Glomerular visceral epithelial cell (primary cell): ENCODE measurements around the gene ZNF280B.
"Not testable (repeated sequence)": the region's sequence is repeated elsewhere in the genome, so short reads cannot be mapped to it uniquely, and the experiment has no call there.

Experiments used
- DNase-seq: peaks from one replicate; pipeline ENCODE4 v3.0.0-alpha.2; 2016; ENCODE audit errors: extremely low spot score

ZNF280B gene

GRCh38 chr22:22463855-22464540 is 44.5 kb downstream of the ZNF280B start:
- peak; percentile 53 for DNase-seq

- DNase-seq = no peak
Observed at GRCh38 chr22:22462813-22463567, 45.6 kb downstream of the ZNF280B start.

GRCh38 chr22:22461583-22461982 is 47.0 kb downstream of the ZNF280B start:
- no peak for DNase-seq

DNA sequence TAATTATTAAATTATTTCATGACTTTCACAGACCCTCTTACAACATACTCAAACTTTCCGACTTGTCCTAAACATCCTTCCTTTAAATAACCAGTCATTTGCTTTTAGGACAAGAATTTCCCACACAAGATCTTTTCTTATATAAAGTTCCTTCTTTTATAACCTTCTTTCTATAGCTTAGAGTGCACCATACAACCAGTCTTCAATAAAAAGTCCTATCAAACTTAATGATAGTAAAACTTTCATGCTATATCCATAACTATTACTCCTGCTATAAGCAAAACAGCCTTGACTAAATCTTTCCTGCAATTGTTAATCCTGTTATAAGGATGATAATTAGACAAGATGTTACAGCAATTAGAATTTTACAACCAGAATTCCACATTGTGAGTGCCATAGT is 47.4 kb downstream of the ZNF280B start:
- no peak for DNase-seq

DNA sequence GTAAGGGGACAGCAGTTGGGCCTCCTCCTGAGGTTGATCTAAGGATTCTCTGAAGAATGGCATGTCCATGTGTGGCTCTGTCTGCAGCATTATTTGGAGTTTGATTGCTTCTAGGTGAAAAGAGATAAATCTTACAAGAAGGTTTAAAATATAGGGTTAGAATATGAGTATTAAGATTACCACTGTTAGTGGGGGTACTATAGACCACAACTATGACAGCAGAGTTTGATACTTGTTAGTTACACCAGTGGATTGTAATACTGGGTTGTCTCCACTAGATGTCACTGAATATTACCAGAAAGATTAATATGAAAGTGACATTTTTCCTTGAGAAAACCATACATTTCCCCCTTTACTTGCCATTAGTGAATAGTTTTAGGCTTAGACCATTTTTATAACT is 47.9 kb downstream of the ZNF280B start:
- DNase-seq = no peak

DNA sequence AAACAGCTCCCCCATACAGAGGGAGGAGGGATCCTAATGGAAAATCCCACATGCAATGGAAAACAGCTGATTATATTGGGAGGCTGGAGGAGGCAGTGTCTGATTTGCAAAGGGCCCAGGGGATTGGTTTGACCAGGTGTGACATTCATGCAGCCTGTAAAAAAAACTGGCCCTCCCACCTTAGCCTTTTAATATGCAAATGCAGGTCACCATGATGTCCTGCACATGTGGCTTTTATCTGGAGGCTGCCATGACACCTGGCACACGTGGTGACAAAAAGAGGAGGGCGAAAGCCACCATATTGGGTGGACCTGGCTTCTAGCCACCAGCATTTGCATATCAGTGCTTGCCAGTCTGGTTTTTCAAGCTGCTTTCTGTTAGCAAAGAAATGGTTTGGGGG is 48.5 kb downstream of the ZNF280B start:
- DNase-seq = no peak

DNA sequence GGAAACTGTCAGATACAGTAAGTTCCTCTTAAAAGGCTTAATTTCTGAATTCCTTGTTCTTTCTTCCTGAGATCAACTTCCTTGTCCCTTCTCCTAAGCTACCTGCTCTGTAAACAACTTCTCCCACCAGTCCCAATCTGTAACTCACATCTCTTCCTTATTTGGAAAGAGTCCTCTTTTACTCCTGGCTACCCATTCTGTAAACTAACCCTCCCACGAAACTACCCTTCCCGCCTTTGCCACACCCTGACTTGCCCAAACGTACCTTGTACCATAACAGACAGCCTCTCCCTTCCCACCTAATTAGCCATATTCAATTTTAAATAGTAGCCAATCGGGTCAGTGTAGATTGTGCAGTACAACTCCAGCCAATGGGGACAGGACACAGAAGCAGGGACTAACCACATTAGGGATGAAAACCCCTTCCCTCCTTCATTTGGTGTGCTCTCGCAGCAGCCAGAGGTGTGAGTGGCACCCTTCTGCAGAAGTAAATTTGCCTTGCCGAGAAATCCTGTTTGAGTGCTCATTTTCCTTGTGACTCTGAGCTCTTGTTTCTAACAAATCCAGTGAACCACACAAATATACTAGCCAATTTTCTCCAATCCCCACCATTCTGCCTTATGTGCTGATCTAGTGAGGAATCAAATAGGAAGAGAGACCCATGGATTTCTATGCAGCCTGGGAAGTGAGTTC is 49.5 kb downstream of the ZNF280B start:
- DNase-seq = no peak

DNA sequence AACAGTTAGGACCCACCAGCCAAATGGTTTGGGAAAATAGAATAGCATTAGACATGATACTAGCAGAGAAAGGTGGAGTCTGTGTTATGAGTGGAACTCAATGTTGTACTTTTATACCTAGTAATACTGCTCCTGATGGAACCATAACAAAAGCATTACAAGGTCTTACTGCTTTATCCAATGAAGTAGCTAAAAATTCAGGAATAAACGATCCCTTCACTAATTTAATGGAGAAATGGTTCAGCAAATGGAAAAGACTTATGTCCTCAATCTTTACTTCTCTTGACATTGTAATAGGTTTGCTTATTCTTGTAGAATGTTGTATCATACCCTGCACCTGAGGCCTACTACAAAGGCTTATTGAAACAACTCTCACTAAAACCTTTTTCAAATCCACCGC is 50.2 kb downstream of the ZNF280B start:
- no peak for DNase-seq

DNA sequence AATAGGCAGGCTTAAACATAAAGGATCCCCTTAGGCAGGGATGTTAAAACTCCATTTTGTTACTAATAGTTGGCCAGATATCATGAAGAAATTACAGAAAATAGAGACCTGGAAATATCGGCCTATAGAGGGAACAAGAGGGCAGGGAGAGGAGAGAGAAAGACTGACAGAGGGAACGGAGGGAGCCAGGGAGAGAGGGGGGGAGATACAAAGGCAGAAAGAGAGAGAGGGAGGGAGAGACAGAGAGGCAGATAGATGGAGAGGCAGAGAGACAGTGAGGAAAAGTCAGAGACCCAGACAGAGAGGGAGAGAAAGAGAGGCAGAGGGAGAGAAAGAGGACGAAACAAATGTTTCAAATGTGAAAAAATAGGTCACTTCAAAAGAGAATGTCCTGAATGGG is 53.5 kb downstream of the ZNF280B start:
- no peak for DNase-seq

DNA sequence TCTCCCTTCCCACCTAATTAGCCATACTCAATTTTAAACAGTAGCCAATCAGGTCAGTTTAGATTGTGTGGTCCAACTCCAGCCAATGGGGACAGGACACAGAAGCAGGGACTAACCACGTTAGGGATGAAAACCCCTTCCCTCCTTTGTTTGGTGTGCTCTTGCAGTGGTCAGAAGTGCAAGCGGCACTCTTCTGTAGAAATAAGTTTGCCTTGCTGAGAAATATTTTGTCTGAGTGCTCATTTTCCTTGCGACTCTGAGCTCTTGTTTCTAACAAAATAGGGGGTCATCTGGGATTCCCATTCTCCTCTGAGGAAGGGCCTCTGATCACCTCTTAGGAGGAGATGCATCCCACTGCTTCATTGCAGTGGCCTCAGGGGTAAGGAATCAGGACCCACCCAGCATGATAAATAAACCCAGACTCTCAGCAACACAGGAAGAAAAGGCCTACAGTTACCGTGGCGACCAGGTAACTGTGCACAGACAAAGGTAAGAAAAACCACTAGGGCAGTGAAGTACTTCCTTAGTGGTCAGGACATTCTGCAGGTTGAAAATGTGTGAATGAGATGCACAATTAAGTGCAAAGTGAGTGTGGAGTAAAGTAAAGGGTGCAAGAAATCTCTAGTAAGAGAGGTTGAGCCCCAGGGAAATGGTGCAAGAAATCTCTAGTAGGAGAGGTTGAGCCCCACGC is 55.4 kb downstream of the ZNF280B start:
- DNase-seq = no peak

DNA sequence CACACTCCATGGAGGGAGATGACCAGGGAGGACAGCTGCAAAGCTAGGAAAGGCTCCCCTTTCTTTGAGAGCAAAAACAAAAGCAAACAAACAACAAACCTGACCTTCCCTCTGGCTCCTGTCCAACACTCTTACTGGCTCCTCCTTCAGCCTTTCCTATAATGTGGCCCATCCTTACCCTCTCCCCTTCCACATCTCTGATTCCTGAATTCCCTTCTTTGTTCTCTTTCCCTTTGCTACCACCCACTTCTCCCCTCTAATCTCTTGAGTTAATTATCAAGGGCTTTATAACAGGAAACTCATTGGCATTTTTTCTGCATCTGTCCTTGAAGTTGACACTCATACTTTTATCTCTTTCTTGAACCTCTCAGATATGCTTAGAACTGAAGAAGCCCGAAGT is 56.3 kb downstream of the ZNF280B start:
- no peak for DNase-seq

GRCh38 chr22:22450343-22450839 is 58.2 kb downstream of the ZNF280B start:
- DNase-seq = no peak

GRCh38 chr22:22449819-22450218 is 58.7 kb downstream of the ZNF280B start:
- DNase-seq = no peak

DNA sequence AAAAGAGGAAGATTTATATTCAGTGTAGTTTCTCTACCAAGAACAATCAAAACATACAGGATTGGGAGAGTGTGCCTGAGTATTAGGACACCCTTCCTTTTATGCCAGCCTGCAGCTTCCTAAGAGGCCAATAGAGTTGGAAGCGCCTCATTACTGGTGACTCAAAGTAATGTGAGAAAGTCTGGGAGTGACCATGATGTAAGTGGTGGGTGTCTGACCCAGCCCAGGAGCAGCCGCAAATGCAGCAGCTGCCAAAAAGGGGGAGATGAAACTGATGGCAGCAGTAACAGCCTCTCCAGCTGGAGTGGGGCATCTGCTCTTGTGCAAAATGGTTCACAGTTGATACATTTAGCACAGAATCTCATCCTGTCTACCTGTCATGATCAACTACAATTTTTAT is 62.0 kb downstream of the ZNF280B start:
- no peak for DNase-seq

DNA sequence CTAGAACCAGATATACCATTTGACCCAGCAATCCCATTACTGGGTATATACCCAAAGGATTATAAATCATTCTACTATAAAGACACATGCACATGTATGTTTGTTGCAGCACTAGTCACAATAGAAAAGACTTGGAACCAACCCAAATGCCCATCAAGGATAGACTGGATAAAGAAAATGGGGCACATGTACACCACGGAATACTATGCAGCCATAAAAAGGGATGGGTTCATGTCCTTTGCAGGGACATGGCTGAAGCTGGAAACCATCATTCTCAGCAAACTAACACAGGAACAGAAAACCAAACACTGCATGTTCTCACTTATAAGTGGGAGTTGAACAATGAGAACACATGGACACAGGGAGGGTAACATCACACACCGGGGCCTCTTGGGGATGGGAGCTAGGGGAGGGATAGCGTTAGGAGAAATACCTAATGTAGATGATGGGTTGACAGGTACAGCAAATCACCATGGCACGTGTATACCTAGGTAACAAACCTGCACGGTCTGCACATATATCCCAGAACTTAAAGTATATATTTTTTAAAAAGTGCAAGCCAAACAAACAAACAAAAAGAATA is 64.4 kb downstream of the ZNF280B start:
- not testable (repeated sequence) for DNase-seq

GRCh38 chr22:22442928-22443709 is 65.4 kb downstream of the ZNF280B start:
- no peak for DNase-seq

- DNase-seq = not testable (repeated sequence)
Observed at GRCh38 chr22:22441626-22442025, 66.9 kb downstream of the ZNF280B start.

DNA sequence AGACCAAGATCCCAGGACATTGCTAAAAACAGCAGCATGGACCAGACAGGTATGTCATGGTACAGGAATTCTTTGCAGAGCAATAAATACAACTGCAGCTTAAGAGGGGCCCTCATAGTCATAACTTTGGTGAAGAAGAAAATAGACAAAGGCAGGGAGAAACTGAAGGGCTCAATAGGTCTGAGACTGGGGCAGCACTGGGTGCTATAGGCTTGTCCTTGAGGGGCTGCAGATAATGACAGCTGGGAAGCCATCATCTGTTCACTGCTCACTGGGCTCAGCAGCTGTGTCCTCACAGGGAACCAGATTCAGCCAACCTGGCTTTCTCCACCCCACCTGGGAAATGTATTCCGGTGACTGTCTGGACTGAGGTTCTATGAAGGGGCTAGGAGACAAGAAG is 68.4 kb downstream of the ZNF280B start:
- no peak for DNase-seq
